Measurements from ENCODE around the gene TLL2. TPM values are rescaled to one million over a fixed set of nuclear protein-coding genes. Genes with fewer than 3 reads are reported as not detected.

Gene TLL2
- total RNA-seq, 1 experiment from 2014 or later: 0.14 TPM

DNA sequence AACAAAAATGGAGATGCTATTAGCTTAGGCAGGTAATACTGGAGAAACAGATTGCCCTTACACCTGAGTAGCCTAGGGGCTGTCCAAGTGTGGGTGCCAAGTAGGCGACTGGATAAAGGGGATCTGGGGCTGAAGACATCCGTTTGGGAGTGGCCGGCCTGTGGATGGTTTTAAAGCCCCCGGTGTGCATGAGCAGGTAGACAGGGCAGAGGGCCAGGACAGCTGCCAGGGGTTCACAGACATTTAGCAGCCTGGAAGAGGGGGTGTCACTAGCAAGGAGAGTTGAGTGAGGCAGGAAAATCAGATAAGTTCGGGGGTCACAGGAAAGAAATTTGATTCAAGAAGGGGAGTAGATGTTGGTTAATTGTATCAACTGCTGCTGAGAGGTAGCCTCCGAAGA lies 153.4 kb downstream of the TLL2 start:
- Histone ChIP-seq H3K36me3 (ENCODE audit: control insufficient read depth, insufficient read depth, low read length) (no peaks in the 10 kb centered on the region), H3K4me1 (no peaks in the 10 kb centered on the region), H3K4me3 (ENCODE audit: low read depth, low read length) (no peak overlapping the region), H3K9me3 (no peaks in the 10 kb centered on the region; the same call in 1 of the 2 replicates), H3K27me3 (replicated peaks; ENCODE audit: control insufficient read depth, insufficient read depth, low read length) (no peaks in the 10 kb centered on the region; the same call in 1 of the 2 replicates)
- no peaks in the 10 kb centered on the region for H3K4me1 Mint-ChIP-seq (ENCODE audit: low read depth, unreplicated experiment)
- TF ChIP-seq, protein P1, sequence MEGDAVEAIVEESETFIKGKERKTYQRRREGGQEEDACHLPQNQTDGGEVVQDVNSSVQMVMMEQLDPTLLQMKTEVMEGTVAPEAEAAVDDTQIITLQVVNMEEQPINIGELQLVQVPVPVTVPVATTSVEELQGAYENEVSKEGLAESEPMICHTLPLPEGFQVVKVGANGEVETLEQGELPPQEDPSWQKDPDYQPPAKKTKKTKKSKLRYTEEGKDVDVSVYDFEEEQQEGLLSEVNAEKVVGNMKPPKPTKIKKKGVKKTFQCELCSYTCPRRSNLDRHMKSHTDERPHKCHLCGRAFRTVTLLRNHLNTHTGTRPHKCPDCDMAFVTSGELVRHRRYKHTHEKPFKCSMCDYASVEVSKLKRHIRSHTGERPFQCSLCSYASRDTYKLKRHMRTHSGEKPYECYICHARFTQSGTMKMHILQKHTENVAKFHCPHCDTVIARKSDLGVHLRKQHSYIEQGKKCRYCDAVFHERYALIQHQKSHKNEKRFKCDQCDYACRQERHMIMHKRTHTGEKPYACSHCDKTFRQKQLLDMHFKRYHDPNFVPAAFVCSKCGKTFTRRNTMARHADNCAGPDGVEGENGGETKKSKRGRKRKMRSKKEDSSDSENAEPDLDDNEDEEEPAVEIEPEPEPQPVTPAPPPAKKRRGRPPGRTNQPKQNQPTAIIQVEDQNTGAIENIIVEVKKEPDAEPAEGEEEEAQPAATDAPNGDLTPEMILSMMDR (IDR thresholded peaks at IDR 0.05; ENCODE audit: insufficient read depth in 1 of 2, low read depth in 1 of 2, low read length in 1 of 2, severe bottlenecking in 1 of 2, unreplicated experiment in 1 of 2): no peak
- no peak overlapping the region for H3K4me3 Mint-ChIP-seq (ENCODE audit: unreplicated experiment)
- no TSS peak for BruUV-seq (replicated peaks)
- H3K9me3 Mint-ChIP-seq (ENCODE audit: unreplicated experiment): no peaks in the 10 kb centered on the region
- no peak overlapping the region for H3K27ac Mint-ChIP-seq (ENCODE audit: unreplicated experiment)
- H3K27me3 Mint-ChIP-seq (ENCODE audit: insufficient read depth, unreplicated experiment): peaks cover 16% of the 10 kb centered on the region
- no peaks in the 10 kb centered on the region for H3K36me3 Mint-ChIP-seq (ENCODE audit: insufficient read depth, unreplicated experiment)
- intact Hi-C loops (cut with micrococcal nuclease; ENCODE audit: unreplicated experiment): no loop called here
- ChIA-PET POLR2A (no interaction called here), CTCF (no interaction called here)
- no peak for DNase-seq

DNA sequence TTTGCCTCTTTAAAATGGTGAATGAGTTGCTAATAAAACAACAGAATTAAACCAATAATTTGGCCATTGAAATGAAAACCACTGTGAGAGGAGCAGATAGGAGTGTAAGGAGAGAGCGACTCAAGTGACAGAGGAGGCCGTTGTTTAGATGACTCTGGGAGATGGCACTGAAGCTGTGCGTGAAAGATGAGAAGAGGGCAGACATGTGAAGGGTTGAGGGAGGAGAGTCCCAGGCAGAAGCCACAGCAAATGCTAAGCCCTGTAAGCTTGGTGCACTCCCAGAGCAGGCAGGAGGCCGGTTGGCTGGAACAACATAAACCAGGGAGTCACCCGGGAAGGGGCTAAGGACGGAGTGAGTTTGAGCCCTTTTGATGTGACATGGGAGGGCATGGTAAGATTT lies 154.1 kb downstream of the TLL2 start:
- Mint-ChIP-seq H3K4me3 (ENCODE audit: unreplicated experiment) (no peak overlapping the region), H3K27me3 (ENCODE audit: insufficient read depth, unreplicated experiment) (peaks cover 16% of the 10 kb centered on the region), H3K27ac (ENCODE audit: unreplicated experiment) (no peak overlapping the region), H3K9me3 (ENCODE audit: unreplicated experiment) (no peaks in the 10 kb centered on the region), H3K36me3 (ENCODE audit: insufficient read depth, unreplicated experiment) (no peaks in the 10 kb centered on the region), H3K4me1 (ENCODE audit: low read depth, unreplicated experiment) (no peaks in the 10 kb centered on the region)
- Histone ChIP-seq H3K36me3 (ENCODE audit: control insufficient read depth, insufficient read depth, low read length) (no peaks in the 10 kb centered on the region), H3K27me3 (replicated peaks; ENCODE audit: control insufficient read depth, insufficient read depth, low read length) (no peaks in the 10 kb centered on the region; the same call in 1 of the 2 replicates), H3K4me1 (no peaks in the 10 kb centered on the region), H3K9me3 (no peaks in the 10 kb centered on the region; the same call in 1 of the 2 replicates), H3K4me3 (ENCODE audit: low read depth, low read length) (no peak overlapping the region)
- DNase-seq: no peak
- intact Hi-C loops (cut with micrococcal nuclease; ENCODE audit: unreplicated experiment): no loop called here
- TF ChIP-seq, protein P1 (IDR thresholded peaks at IDR 0.05; ENCODE audit: insufficient read depth in 1 of 2, low read depth in 1 of 2, low read length in 1 of 2, severe bottlenecking in 1 of 2, unreplicated experiment in 1 of 2): no peak
- POLR2A ChIA-PET: no interaction called here
- CTCF ChIA-PET: interaction anchor here (0.6 kb wide), 1 partner anchor 797 kb away, joined by 3 read pairs; no protein-coding TSS in a partner anchor
- BruUV-seq (replicated peaks): no TSS peak

DNA sequence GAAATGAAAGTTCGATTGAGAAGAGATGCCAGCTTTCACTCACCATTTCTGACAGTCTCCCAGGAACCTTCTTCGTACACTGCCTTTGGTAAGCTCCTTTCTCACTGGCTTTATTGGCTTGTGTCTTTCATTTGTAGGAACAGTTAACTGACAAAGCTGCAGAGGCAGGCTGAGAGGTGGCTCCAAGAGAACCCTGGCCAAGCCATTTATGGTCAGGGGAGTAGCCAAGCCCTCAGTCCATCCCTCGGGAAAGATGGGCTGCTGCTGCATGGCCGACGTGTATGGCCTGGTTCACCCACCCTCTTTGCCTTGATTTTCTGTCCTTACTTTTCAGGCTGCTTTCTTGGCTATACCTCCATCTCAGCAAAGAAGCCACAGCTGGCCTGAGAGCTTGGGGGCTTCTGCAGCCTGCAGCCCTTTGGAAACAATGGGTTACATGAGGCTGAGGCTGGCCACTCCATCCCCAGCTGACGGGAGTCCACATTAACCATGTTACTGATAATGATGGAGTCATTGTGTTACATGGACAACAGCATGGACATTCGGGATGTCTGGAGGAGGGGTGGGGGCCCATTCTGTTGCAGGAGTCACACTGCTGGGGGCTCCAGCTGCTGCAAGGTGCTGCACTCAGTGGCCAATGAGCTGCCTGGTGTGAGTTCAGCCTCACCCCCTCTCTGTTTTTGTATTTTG lies 154.7 kb downstream of the TLL2 start, which contains the start of gene OPALIN:
TSS of gene OPALIN (minus strand) at position 152 of the 690 bp plus-strand sequence. CDS start at position 46, 106 bp downstream.
- H3K27ac Mint-ChIP-seq (ENCODE audit: unreplicated experiment): no peak within 1 kb of the TSS
- Histone ChIP-seq H3K4me3 (ENCODE audit: low read depth, low read length) (no peak within 1 kb of the TSS), H3K36me3 (ENCODE audit: control insufficient read depth, insufficient read depth, low read length) (no peaks in the 10 kb centered on the region), H3K27me3 (replicated peaks; ENCODE audit: control insufficient read depth, insufficient read depth, low read length) (no peaks in the 10 kb centered on the region; the same call in 1 of the 2 replicates), H3K4me1 (peaks cover 3% of the 10 kb centered on the region; the same call in 1 of the 2 replicates), H3K9me3 (no peaks in the 10 kb centered on the region; the same call in 1 of the 2 replicates)
- H3K36me3 Mint-ChIP-seq (ENCODE audit: insufficient read depth, unreplicated experiment): no peaks in the 10 kb centered on the region
- TF ChIP-seq, protein P1 (IDR thresholded peaks at IDR 0.05; ENCODE audit: insufficient read depth in 1 of 2, low read depth in 1 of 2, low read length in 1 of 2, severe bottlenecking in 1 of 2, unreplicated experiment in 1 of 2): no peak
- CTCF ChIA-PET: interaction anchor here (0.6 kb wide), 1 partner anchor 797 kb away, joined by 3 read pairs; no protein-coding TSS in a partner anchor
- intact Hi-C loops (cut with micrococcal nuclease; ENCODE audit: unreplicated experiment): no loop called here
- no peak within 1 kb of the TSS for H3K4me3 Mint-ChIP-seq (ENCODE audit: unreplicated experiment)
- H3K9me3 Mint-ChIP-seq (ENCODE audit: unreplicated experiment): no peaks in the 10 kb centered on the region
- no peak for DNase-seq
- peaks cover 16% of the 10 kb centered on the region for H3K27me3 Mint-ChIP-seq (ENCODE audit: insufficient read depth, unreplicated experiment)
- peaks cover 2% of the 10 kb centered on the region for H3K4me1 Mint-ChIP-seq (ENCODE audit: low read depth, unreplicated experiment)
- no TSS peak for BruUV-seq (replicated peaks)
- POLR2A ChIA-PET: no interaction called here
